GM12801 (cell line): ENCODE data around the gene C5orf15.

Source experiments
- CTCF ChIP-seq: IDR thresholded peaks from one replicate; pipeline ENCODE4 v1.5.1; 2011; ENCODE audit warnings: control low read depth; ENCODE audit not compliant: insufficient read length; ENCODE audit errors: extremely low read depth

The C5orf15 gene

GRCh38 chr5:133935667-133935940 is 32.8 kb downstream of the C5orf15 start:
- no peak for TF ChIP-seq CTCF

GRCh38 chr5:133934822-133935666 is 33.4 kb downstream of the C5orf15 start:
- TF ChIP-seq CTCF, result no peak

- TF ChIP-seq CTCF, result no peak
These were observed 34.1 kb downstream of the C5orf15 start for GRCh38 chr5:133934311-133934710.

GRCh38 chr5:133933670-133934295 is 34.6 kb downstream of the C5orf15 start:
- no peak for TF ChIP-seq CTCF

- TF ChIP-seq CTCF, result no peak
These were observed 35.3 kb downstream of the C5orf15 start for GRCh38 chr5:133933169-133933509.

GRCh38 chr5:133932441-133933168 is 35.8 kb downstream of the C5orf15 start:
- TF ChIP-seq CTCF, result no peak

- no peak for TF ChIP-seq CTCF
These were observed 36.9 kb downstream of the C5orf15 start for GRCh38 chr5:133931546-133931945.
